Esophagus mucosa (tissue), 1 donor: Measurements from ENCODE around the gene NUDT22. TPM values are rescaled to one million over a fixed set of nuclear protein-coding genes. Genes with fewer than 3 reads are reported as not detected.

Experiments
- ATAC-seq: fragments of 200-7000 bp; cut with Tn5 transposase; one replicate; pipeline ENCODE4 v1.9.1; 2020
- total RNA-seq: library from RNA; stranded (reverse); gene quantifications from one replicate; pipeline ENCODE4 v1.2.4, GENCODE V29; 2023
- donor health status: DM: yes; HTN: yes; CAD: no.

NUDT22 gene
- total RNA-seq, 1 donor from 2014 or later, result 59.9 TPM

DNA sequence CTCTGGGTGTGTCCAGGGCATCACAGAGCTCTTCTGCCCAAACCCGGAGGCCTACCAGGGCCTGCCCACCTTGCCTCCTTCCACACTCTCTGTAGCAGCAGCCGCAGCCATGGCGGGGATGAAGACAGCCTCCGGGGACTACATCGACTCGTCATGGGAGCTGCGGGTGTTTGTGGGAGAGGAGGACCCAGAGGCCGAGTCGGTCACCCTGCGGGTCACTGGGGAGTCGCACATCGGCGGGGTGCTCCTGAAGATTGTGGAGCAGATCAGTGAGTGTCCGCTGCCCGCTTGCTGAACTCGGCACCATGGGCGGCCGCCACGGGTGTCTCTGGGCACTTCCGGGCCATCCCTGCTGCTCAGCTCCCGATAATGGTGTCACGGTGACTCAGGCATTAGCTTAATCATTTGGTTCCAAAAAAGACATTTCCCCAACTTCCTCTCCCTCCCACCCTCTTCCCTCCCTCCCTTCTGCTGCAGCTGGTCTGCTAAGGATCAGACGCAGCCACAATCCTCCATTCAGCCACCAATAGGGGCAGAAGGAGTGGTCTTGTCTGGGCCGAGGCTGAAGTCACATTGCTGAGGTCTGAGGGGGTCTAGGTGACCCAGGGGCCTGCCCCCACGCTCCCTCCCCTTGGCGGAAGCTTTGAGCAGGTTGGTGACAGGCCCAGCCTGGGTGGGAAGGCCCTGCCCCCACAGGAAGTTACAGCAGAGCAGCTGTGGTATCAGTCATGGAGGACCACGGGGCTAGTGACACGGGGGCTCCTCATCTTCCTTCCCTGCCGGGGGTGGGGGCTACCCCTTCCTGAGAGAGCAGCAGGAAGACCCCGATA, 18.6 kb upstream of the NUDT22 start:
- peak; percentile 32 for ATAC-seq

- ATAC-seq, result no peak
These were observed 17.8 kb upstream of the NUDT22 start for GRCh38 chr11:64208086-64208795.

- ATAC-seq, result no peak
These were observed 17.1 kb upstream of the NUDT22 start for GRCh38 chr11:64208796-64209562.

- ATAC-seq, result no peak
These were observed 16.6 kb upstream of the NUDT22 start for GRCh38 chr11:64209563-64209843.

GRCh38 chr11:64210301-64211020, 15.6 kb upstream of the NUDT22 start:
- ATAC-seq, result no peak

- ATAC-seq, result no peak
These were observed 14.7 kb upstream of the NUDT22 start for GRCh38 chr11:64211181-64211872.

DNA sequence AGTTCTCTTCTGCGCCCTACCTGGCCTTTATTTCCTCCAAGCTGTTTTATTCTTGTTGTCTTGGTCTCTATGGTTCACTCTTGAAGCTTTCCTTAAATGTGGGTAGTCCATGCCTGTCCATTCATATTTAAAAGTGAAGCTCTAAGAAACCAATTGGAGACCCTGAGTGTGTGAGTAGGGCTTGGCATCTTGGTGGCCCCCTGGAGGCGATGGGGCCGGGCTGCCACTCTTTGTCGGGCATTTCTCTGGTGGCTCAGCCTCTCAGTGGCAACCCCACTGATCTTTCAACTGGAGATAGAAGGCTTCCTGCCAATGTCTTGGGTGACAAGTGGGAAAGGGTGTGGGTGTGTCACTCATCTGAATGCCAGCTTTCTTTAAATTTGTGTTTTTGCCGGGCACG, 9.2 kb upstream of the NUDT22 start:
- ATAC-seq, result no peak

DNA sequence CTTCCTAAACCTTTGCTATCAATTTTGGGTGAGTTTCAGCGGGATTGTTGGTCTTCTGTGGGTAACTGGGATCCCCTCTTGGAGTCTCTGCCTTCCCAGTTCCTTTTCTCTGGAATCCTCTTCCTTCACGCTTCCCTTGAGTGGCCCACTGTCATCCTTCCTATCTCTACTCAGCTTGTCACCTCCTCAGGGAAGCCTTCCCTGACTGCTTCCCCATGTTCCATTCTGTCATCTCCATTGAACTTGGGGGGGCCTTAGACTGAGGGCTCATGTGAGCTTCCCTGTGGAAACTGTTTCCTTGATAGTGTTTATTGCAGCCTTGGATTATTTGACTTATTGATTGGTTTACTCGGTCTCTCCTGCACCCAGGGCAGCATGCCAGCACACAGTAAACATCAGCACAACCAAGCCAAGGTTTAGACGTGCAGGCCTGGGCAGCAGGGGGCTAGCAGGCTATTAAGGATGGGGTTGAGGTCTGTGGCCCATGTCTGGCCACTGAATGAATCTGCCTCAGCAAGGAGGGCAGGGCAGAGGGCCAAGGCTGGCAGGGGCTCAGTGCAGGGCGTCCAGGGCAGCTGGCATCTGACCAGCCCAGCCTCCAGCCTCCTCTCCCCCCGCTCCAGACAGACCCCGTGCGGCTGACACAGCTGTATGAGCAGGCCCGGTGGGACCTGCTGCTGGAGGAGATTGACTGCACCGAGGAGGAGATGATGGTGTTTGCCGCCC, 7.3 kb upstream of the NUDT22 start:
- ATAC-seq, result no peak

- no peak for ATAC-seq
These were observed 6.8 kb upstream of the NUDT22 start for GRCh38 chr11:64219354-64219684.

- ATAC-seq, result no peak
These were observed 6.3 kb upstream of the NUDT22 start for GRCh38 chr11:64219755-64220154.

GRCh38 chr11:64220271-64220670, 5.8 kb upstream of the NUDT22 start:
- no peak for ATAC-seq

DNA sequence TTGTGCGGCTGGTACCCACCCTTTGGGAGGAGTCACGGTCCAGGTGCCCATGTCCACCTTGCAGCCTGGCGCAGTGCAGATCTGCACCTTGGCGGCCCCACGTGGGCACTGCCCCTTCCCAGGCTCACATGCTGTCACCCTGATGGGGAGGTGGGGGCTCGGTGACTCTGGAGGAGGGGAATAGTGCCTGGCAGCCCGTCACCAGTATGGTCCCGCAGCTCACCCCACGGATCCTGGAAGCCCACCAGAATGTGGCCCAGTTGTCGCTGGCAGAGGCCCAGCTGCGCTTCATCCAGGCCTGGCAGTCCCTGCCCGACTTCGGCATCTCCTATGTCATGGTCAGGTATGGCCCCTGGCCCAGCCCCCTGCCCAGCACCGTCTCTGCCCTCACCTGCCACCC, 5.3 kb upstream of the NUDT22 start:
- ATAC-seq, result no peak

DNA sequence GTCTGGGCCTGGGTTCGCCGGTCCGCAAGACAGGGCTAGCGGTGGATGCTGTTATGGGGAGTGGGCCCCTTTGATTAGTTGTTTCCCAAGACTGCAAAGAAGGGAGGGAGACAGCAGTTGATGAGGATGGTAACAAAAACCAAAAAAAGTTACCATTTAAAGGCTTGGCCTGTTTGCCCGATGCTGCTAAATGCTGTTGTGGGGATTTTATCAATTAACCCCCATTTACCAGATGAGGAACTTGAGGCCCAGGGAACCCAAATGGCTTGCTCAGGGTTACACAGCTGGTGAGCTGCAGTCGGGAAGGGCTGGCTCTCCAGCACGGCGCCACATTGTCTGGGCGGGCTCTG, 3.4 kb upstream of the NUDT22 start:
- no peak for ATAC-seq

GRCh38 chr11:64223001-64223651, 2.9 kb upstream of the NUDT22 start:
- ATAC-seq, result no peak

- no peak for ATAC-seq
These were observed 1.8 kb upstream of the NUDT22 start for GRCh38 chr11:64224151-64224890.

GRCh38 chr11:64224891-64225607, 1.0 kb upstream of the NUDT22 start:
- peak; percentile 0 for ATAC-seq

DNA sequence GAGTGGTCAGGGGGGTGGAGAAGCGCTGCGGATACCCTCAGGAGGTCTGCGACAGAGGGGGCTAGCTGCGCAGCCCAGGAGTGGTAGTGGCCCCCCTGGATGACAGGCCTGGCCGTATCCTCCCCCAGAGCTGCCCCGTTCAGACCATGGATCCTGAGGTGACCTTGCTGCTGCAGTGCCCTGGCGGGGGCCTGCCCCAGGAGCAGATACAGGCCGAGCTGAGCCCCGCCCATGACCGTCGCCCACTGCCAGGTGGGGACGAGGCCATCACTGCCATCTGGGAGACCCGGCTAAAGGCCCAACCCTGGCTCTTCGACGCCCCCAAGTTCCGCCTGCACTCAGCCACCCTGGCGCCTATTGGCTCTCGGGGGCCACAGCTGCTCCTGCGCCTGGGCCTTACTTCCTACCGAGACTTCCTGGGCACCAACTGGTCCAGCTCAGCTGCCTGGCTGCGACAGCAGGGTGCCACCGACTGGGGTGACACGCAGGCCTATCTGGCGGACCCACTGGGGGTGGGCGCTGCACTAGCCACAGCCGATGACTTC, 505 bp downstream of the NUDT22 start:
- peak; percentile 26 for ATAC-seq

- no peak for ATAC-seq
These were observed 1.4 kb downstream of the NUDT22 start for GRCh38 chr11:64227405-64227956.

DNA sequence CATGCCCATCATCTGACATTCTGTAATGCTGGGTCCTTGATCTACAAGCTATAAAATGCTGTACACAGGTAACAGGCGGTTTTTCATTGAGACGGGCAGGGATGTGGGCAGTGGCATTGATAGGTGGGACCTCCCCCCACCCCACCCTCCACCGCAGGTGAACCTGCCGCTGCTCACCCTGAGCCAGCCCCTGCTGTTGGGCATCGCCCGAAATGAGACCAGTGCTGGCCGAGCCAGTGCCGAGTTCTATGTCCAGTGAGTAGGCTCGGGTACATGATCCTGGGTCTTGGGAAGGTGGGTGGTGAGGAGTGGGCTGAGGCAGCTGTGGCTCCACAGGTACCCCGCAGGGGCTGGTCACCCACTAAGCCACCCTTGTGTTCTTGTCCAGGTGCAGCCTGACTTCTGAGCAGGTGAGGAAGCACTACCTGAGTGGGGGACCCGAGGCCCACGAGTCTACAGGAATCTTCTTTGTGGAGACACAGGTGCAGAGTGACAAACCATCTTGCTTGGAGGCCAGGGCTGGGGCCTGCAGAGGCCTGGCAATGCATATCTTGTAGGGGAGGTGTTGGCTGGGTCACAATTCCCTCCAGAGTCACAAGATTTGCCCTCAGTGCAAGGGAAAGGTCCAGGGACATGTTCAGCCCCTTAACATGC, 3.1 kb downstream of the NUDT22 start:
- ATAC-seq, result no peak
